Spinal cord (tissue), 10 donors: ENCODE results near the gene RHBG. TPM values are rescaled to one million over a fixed set of nuclear protein-coding genes. Genes with fewer than 3 reads are reported as not detected.

Experiments used
- DNase-seq, 6 donors: peaks; one replicate each; pipeline versions ENCODE4 v3.0.0 to v3.0.0-alpha.2; 2013 to 2015; ENCODE audit warnings: low spot score in 6 of 6, low read depth in 4 of 6
- H3K27ac ChIP-seq: one replicate; pipeline ENCODE4 v1.5.1; 2013; ENCODE audit warnings: low read depth, low read length, control low read depth
- H3K27me3 ChIP-seq: one replicate; pipeline ENCODE4 v1.6.1; 2013; ENCODE audit warnings: low read length; ENCODE audit not compliant: control insufficient read depth, insufficient read depth
- H3K36me3 ChIP-seq: one replicate; pipeline ENCODE4 v1.6.1; 2013; ENCODE audit warnings: low read length; ENCODE audit not compliant: control insufficient read depth, insufficient read depth
- H3K4me1 ChIP-seq: one replicate; pipeline ENCODE4 v1.6.1; 2013; ENCODE audit warnings: low read length; ENCODE audit not compliant: control insufficient read depth, insufficient read depth
- H3K4me3 ChIP-seq: one replicate; pipeline ENCODE4 v1.5.1; 2013; ENCODE audit warnings: low read depth, low read length, control low read depth
- H3K9me3 ChIP-seq: one replicate; pipeline ENCODE4 v1.6.1; 2013; ENCODE audit warnings: low read length; ENCODE audit not compliant: control insufficient read depth, insufficient read depth
- WGBS: methylation state at CpG from one replicate; pipeline ENCODE4 v1.1.5; 2013; ENCODE audit warnings: missing lambda C conversion rate; ENCODE audit not compliant: insufficient coverage; 5-methylcytosine and 5-hydroxymethylcytosine counted together
- polyA plus RNA-seq, 2 donors: library from polyadenylated mRNA; unstranded; fragments of 120-200 nt; gene quantifications; one replicate each; pipeline ENCODE4 v1.2.1, GENCODE V29; 2013; ENCODE audit not compliant: insufficient read length in 2 of 2
- total RNA-seq, 2 donors: library from RNA; depleted of rRNA in 1 of 2; stranded (reverse); fragments of 120-200 nt in 1 of 2; fragments of >200 nt in 1 of 2; gene quantifications; one replicate each; pipeline versions ENCODE4 v1.2.3 to v1.2.4, GENCODE V29; 2013 to 2014
- donor health status: healthy.

RHBG gene
- total and polyA plus RNA-seq, 4 donors, result 0.26 to 0.81 TPM; not detected in 2

DNA sequence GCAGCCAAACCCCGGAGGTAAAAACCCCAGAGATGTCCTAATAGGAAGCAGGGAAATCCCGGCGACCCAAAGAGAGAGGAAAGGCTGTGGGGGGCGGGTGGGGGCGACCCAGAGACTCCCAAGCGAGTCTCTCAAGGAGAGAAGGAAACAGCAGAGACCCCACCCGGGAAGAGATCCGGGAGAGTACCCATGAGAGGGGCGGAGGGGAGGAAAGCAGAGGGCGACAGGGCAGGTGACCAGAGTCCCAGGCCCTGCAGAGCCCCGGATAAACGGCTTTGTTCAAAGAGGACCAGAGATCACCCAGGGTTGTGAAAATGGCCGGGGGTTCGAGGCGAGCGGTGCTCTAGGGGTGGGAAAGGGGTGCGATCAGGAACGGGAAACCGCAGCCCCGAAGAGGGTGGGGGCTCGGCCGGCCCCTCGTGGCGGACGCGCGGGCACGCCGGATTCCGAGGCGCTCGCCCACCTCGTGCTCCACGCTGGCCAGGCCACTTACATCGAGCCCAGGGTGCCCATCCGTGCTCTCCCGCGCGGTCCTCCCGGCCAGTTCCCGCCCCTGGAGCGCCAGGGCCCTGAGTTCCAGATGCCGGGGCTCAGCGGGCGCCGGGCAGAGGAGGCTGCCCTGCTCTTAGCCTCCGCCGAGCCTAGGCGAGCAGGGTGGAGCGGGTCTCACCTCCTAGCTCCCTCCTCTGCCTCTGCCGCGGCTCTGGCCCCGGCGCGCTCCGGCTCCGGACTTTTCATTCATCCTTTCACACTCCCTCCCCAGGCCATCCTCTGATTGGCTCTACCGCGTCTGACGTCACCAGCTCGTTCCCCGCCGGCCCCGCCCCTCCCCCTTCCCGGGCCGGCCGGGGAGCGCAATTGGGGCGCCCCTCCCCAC is 52.3 kb downstream of the RHBG start:
- under 1% methylated on average over 68 of the region's 69 CpGs for WGBS
- Histone ChIP-seq H3K36me3 (peaks cover 61% of the 10 kb centered on the region), H3K4me1 (peaks cover 51% of the 10 kb centered on the region), H3K27me3 (peaks cover 34% of the 10 kb centered on the region), H3K9me3 (no peaks in the 10 kb centered on the region), H3K27ac (peak overlapping the region; percentile 95), H3K4me3 (peak overlapping the region; percentile 76)
- DNase-seq, result peak in 5 of 6 donors; percentile 82 to 98 (median 89)

DNA sequence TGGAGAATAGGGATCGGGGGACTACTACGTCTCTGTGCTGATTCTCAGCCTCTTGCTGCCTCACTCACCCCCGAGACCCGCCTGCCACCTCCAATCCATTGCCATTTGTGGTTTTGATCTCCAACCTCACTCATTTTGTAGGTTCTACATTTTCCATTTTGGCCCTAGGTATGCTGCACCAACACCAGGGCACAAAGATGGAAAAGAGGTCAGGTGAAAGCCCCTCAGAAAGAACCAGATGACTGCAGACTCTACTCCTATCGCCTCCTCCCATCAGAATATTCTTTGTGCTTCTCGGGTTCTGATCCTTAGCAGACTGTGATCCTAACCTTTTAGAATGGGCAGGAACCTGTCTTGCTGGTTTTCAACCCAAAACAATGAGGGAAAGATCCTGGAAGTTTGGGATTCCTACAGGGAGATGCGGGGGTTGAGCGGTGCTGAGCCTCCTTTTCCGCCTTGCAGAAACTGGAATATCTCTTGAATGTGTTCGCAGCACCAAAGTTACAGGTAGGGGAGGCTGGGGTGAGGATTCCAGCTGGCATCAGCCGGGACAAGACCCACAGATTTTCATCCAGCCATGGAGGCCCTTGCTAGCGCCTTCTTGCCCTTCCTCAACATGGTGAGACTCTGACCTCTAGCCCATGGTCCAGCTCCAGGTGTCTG is 53.1 kb downstream of the RHBG start:
- H3K36me3 ChIP-seq, result peaks cover 68% of the 10 kb centered on the region
- peaks cover 51% of the 10 kb centered on the region for H3K4me1 ChIP-seq
- peak overlapping the region; percentile 76 for H3K4me3 ChIP-seq
- DNase-seq, result no peak
- peak overlapping the region; percentile 95 for H3K27ac ChIP-seq
- H3K27me3 ChIP-seq, result peaks cover 34% of the 10 kb centered on the region
- WGBS, result 5% methylated on average over 11 of the region's 12 CpGs
- H3K9me3 ChIP-seq, result no peaks in the 10 kb centered on the region

DNA sequence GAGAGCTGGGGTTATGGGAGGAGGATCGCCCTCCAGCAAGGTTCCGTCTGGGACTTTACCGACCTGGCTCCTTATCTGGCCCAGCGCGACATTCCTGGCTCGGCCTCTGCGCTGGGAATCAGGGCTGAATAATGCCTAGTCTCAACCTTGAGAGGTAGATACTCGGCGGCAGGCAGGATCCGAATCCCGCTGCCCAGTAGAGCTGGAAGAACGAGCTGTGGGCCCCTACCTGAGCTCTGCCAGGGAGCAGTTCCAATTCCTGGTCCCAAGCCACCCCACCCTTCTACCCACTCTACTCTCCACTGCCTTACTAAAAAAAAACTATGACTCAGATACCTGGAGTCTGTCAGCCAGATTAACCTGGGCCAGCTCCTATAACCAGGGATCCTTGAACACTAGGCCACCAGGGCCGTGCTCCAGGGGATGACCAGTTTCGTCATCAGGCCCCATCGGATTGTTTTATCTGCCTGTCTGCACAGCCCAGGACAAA is 53.6 kb downstream of the RHBG start:
- peaks cover 34% of the 10 kb centered on the region for H3K27me3 ChIP-seq
- peak overlapping the region; percentile 95 for H3K27ac ChIP-seq
- H3K4me1 ChIP-seq, result peaks cover 47% of the 10 kb centered on the region
- no peak for DNase-seq
- peak overlapping the region; percentile 76 for H3K4me3 ChIP-seq
- 5% methylated on average over 15 of the region's 15 CpGs for WGBS
- peaks cover 64% of the 10 kb centered on the region for H3K36me3 ChIP-seq
- no peaks in the 10 kb centered on the region for H3K9me3 ChIP-seq

DNA sequence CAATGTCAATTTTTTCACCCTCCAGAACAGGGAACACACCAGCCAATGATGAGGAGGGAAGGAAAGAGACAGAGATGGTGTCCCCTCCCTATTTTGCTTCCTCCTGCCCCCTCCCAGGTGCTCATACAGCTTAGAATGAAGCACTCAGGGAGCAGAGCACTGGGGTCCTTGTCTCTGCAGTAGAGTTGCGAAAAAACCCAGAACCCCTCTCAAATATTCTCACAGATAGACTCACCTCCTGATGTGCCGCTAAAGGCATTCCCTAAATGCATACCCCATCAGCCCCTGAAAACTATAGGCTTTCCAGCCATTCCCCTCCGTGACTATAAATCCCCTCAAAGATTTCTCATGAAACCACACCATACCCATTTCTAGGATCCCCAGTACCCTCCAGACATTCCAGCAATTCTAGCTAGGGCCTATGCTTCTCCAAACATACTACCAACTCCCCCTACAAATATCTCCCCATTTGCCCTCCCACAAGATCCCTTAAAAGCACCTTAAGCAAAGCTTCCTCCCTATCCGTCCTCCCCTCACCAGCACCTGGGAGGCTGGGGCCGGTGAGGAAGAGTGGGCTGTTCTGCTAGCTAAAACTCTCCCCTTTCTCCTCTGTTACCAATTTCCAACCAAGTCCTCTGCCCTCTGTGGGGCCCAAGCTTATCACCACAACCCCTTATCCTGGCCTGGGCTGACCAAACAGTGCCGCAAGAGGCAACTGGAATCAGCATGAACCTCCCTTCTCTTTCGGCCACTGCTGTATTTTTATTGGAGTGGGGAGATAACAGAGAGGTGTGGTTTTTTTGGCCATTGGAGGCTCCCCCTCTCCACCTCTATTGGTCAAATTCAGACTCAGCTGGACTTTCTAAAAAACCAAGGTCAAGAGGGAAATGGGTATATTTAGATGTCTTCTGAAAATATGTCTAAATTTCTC is 54.7 kb downstream of the RHBG start:
- H3K9me3 ChIP-seq, result no peaks in the 10 kb centered on the region
- H3K27me3 ChIP-seq, result peaks cover 34% of the 10 kb centered on the region
- H3K27ac ChIP-seq, result peak overlapping the region; percentile 95
- 24% methylated on average over 5 of the region's 7 CpGs for WGBS
- H3K4me1 ChIP-seq, result peaks cover 39% of the 10 kb centered on the region
- peaks cover 55% of the 10 kb centered on the region for H3K36me3 ChIP-seq
- peak overlapping the region; percentile 76 for H3K4me3 ChIP-seq
- DNase-seq, result no peak

DNA sequence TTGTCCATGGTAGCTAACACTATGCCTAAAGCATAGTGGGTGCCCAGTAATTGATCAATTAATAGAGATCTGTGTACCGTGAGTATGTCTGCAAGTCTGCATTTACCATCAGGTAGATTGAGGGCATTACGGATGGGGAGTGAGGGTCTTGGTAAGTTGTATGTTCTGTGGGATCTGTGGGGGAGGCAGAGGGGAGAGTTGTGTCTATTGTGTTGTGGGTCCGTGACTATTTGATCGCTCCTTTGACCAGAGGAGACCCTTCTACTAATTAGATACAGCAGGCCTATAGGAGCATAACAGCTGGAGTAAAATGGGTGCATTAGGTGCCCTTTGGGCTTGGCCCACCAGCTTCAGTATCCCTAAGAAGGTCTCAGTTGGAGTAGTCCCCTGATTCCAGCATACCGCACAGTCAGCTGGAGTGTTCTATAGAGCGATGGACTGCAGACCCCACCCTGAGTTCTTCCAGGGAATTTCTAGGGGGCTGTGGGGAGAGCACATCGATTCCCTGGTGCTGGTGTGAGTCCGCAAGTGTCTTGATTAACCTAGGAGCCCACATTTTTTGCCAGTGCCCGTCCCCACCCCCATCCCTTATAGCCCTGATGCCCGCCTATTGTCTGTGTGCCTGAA is 55.9 kb downstream of the RHBG start:
- H3K36me3 ChIP-seq, result peaks cover 48% of the 10 kb centered on the region
- H3K4me3 ChIP-seq, result peak overlapping the region; percentile 76
- H3K27me3 ChIP-seq, result peaks cover 31% of the 10 kb centered on the region
- 33% methylated on average over 7 of the region's 10 CpGs for WGBS
- H3K4me1 ChIP-seq, result peaks cover 45% of the 10 kb centered on the region
- peak overlapping the region; percentile 95 for H3K27ac ChIP-seq
- no peaks in the 10 kb centered on the region for H3K9me3 ChIP-seq
- DNase-seq, result peak in 1 of 6 donors; percentile 75

DNA sequence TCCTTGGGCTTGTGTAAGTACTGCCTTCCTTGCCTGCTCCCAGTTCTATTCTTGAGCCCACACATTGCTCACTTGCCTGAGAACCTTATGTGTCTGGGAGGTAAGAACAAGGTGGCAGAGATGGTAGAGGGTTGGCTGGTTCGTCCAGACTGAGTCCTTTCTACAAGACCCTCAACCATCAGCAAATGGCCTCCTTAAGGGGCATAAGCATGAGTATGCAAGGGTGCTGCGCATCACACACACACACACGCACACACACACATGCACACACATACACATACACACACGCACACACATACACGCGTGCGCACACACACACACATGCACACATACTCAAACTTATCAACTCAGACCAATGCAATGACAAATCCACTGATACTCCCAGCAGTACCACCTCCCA is 56.9 kb downstream of the RHBG start:
- WGBS, result 41% methylated on average over 6 of the region's 7 CpGs
- peak overlapping the region; percentile 95 for H3K27ac ChIP-seq
- H3K4me3 ChIP-seq, result peak overlapping the region; percentile 76
- peaks cover 43% of the 10 kb centered on the region for H3K4me1 ChIP-seq
- peaks cover 28% of the 10 kb centered on the region for H3K27me3 ChIP-seq
- H3K36me3 ChIP-seq, result peaks cover 38% of the 10 kb centered on the region
- DNase-seq, result peak in 2 of 6 donors; percentile 75 to 79
- H3K9me3 ChIP-seq, result no peaks in the 10 kb centered on the region

DNA sequence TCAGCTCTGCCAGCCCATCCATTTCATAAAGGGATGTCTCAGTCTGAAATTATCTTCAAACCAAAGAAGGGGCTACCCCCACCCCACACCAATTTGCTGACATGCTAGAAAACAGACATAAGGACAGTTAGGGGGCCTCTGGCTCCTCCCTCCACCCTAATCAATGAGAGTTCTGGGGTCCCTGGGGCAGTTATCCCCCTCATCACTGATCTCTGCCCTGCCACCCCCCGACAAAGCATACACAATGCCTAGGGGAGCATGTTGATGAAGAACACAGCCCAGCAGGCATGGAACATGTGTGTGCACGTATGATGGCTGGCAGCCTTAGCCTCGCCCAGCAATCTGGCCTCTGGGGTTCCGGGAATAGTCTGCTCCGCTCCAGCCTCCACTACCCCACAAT is 58.9 kb downstream of the RHBG start:
- H3K27me3 ChIP-seq, result peaks cover 24% of the 10 kb centered on the region
- H3K4me3 ChIP-seq, result peak overlapping the region; percentile 76
- no peaks in the 10 kb centered on the region for H3K9me3 ChIP-seq
- DNase-seq, result peak in 2 of 6 donors; percentile 68 to 81
- H3K36me3 ChIP-seq, result peaks cover 21% of the 10 kb centered on the region
- H3K27ac ChIP-seq, result peak overlapping the region; percentile 95
- peaks cover 37% of the 10 kb centered on the region for H3K4me1 ChIP-seq
- 24% methylated on average over 4 of the region's 5 CpGs for WGBS

DNA sequence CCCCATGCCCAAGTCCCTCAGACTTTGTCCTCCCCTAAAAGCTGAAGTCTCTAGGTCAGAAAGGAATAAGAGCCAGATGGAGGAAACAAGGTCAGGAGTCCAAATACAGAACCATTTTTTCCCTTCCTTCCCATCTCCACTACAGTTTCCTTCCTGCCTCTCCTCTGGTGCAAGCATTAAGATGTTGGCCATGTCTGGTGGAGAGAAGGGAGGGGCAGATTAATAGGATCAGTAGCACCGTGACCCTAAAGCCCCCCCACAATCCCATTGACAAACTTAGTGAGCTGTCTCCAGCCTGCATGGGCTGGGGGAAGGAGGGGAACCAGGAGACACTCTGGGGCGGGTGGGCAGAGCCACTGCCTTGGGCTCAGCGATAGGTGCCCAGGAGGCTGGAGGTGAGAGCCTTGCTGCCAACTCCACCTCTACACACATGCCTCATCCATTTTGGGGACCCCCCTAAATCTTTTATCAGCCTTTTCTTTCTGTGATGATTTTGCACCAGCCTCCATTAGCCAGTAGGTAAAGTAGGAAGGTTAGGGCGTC is 59.8 kb downstream of the RHBG start:
- H3K36me3 ChIP-seq, result peaks cover 19% of the 10 kb centered on the region
- H3K4me3 ChIP-seq, result peak overlapping the region; percentile 76
- H3K4me1 ChIP-seq, result peaks cover 42% of the 10 kb centered on the region
- peaks cover 20% of the 10 kb centered on the region for H3K27me3 ChIP-seq
- H3K9me3 ChIP-seq, result no peaks in the 10 kb centered on the region
- peak overlapping the region; percentile 95 for H3K27ac ChIP-seq
- no CpG with 5 or more reads among the region's 4 CpGs for WGBS
- DNase-seq, result peak in 3 of 6 donors; percentile 15 to 66 (median 49)
